GM21737 (cell line): Measurements from ENCODE around the gene SLC25A6.
"Not testable (repeated sequence)": the region's sequence is repeated elsewhere in the genome, so short reads cannot be mapped to it uniquely, and the experiment has no call there.

Experiments used
- ATAC-seq: cut with Tn5 transposase; IDR thresholded peaks from one replicate; pipeline ENCODE4 v1.9.1; 2021; ENCODE audit warnings: mild to moderate bottlenecking, moderate library complexity; ENCODE audit not compliant: unreplicated experiment

Gene SLC25A6

DNA sequence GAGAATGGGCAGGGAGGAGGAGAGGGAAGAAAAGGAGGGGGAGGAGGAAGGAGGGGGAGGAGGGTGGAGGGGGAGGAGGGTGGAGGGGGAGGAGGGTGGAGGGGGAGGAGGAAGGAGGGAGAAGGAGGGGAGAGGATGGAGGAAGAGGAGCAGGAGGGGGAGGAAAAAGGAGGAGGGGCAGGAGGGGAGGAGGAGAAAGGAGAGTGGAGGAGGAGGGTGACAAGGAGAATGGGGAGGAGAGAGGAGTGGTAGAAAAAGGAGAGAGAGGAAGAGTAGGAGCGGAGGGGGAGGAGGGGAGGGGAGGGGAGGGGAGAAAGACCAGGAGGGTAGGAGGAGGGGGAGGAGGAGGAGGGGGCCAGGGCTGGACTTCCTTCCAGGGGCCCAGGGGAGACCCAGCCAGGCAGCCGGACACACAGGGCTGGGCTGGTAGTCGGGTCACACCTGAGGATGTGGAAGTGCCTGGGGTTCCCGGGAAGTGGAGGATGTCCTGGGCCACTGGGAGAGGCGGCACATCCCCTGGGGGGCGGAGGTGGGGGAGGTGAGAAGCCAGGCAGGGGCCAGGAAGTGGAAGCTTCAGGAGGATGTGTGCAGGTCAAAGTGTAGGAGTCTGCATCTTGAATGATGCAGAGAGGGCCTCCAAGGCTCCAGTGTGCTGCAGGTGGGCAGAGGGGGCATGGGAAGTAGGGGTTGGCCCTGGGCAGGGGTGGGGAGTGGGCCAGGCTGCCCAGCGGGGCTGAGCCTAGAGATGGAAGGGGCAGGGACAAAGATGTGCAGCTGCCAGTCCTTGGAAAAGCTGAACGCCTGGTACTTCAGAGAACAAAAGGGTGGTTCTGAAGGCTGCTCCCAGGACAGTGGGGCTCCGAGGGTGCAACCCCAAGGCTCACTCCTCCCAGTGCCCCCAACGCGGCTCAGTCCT, 36.5 kb downstream of the SLC25A6 start:
- no peak for ATAC-seq

DNA sequence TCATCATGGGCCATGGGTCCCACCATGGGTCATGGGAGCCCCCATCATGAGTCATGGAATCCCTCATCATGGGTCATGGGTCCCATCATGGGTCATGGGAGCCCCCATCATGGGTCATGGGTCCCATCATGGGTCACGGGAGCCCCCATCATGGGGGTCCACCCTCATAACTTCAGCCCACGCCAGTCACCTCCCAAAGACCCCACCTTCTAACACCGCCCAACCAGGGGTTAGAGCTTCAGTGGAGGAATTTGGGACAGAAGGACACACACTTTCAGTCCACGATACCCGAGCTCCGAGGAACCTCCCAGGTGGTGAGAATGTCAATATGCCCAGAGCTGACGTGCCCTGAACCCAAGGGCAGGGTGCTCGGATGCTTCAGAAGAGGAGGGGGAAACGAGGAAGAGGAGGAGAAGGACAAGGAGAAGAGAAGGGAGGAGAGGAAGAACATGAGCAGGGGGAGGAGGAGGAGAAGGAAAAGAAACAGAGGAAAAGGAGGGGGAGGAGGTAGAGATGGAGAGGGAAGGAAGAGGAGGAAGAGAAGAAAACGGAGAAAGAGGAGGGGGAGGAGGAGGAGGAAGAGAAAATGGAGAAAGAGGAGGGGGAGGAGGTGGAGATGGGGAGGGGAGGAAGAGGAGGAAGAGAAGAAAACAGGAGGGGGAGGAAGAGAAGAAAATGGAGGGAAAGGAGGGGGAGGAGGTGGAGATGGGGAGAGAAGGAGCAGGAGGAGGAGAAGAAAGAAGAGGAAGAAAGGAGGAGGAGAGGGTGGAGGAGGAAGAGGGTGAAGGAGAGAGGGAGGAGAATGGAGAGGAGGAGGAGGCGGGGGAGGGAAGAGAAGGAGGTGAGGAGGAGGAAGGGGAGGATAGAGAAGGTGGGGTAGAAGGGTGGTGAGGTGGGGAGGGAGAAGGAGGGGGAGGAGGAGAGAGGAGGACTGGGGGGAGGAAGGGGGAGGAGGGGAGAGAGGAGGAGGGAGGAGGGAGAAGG, 37.6 kb downstream of the SLC25A6 start:
- ATAC-seq: no peak

DNA sequence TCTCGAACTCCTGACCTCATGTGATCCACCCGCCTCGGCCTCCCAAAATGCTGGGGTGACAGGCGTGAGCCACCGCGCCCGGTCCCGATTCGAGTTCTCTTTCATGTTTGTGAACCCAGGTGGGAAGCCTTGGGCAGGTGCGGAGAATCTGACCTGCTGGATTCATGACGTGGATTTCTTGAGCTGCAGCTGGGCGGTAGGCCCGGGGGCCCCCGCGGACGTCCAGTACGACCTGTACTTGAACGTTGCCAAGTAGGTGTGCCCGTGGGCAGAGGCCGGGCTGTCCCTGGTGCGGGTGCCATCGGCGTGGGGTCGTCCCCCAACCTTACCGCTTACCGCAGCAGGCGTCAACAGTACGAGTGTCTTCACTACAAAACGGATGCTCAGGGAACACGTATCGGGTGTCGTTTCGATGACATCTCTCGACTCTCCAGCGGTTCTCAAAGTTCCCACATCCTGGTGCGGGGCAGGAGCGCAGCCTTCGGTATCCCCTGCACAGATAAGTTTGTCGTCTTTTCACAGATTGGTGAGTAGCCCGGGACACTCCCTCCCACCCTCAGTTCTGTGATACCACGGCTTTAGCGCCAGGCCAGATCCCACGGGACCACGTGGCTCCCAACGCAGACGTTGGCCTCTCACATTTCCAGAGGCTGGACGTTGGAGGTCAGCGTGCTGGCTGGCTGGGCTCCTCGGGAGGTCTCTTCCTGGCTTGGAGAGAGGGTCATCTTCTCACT, 39.8 kb downstream of the SLC25A6 start:
- ATAC-seq: no peak

DNA sequence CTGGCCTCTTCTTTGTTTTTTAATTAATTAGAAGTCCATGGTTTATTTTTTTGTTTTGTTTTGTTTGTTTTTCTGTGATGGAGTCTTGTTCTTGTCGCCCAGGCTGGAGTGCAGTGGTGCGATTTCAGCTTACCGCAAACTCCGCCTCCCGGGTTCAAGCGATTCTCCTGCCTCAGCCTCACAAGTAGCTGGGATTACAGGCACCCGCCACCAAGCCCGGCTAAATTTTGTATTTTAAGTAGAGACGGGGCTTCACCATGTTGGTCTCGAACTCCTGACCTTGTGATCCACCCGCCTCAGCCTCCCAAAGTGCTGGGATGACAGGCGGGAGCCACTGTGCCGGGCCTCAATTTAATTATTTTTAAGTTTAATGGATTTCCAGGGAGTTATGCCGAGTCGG, 42.3 kb downstream of the SLC25A6 start:
- ATAC-seq: not testable (repeated sequence)

GRCh38 chrX:1341545-1342184, 50.2 kb downstream of the SLC25A6 start:
- no peak for ATAC-seq

DNA sequence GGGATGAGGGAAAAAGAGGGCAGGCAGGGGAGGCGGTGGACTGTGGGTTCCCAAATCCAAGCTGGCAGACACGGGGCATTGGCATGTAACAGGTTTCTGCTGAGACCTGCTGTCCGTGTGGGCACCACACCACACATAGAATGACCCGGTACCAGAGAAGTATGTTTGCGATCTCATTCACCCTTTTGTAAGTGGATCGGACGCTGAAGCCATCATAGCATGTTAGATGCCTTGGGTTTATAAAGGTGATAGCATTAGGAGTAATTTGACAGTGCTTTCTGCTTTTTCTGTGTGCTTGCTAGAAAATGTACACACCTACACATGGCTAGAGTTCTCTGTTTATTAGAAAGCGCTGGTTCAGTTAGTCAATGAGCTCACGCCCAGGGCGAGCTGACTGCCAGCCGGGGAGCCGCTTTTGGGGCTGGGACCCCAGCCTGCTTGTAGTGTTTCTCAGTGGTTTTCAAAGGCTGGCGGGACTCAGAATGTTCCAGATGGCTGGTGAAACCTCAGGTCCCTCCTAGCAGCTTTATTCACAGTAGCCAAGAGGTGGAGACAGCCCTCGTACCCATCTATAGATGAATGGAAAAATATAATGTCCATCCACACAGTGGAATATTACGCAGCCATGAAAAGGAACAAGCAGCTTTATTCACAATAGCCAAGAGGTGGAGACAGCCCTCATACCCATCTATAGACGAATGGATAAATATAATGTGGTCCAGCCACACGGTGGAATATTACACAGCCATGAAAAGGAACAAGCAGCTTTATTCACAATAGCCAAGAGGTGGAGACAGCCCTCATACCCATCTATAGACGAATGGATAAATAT, 54.7 kb downstream of the SLC25A6 start:
- peak; percentile 29 for ATAC-seq

DNA sequence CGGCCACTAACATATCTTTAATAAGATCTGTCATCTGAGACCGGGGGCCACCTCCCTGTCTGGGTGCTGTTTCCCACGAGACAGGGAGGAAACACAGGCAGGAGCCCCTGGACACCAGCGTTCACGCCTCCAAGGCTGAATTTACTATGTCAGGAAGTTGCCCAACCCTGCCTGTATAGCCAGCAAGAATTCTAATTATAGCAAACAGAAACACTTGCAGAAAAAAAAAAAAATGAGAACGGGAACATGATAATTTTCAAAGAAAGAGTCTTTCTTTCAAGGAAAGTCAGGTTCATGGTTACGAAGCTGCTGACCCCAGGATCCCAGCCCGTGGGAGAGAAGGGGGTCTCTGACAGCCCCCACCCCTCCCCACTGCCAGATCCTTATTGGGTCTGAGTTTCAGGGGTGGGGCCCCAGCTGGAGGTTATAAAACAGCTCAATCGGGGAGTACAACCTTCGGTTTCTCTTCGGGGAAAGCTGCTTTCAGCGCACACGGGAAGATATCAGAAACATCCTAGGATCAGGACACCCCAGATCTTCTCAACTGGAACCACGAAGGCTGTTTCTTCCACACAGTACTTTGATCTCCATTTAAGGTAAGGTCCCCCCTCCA, 55.5 kb downstream of the SLC25A6 start, which contains the start of gene IL3RA:
Gene IL3RA, plus strand, starts transcription at position 455 of the 613 bp plus-strand sequence. CDS start 4,981 bp downstream, outside the sequence.
- ATAC-seq: peak; percentile 61
